ENCODE measurements around the gene RIMS1.

GRCh38 chr6:72416744-72417465 lies 530.6 kb downstream of the RIMS1 start:
- TF ChIP-seq CTCF (IDR thresholded peaks at IDR 0.05; ENCODE audit: insufficient read depth, low read depth, low read length) = no peak
- no peak for TF ChIP-seq EZH2 (IDR thresholded peaks at IDR 0.05; ENCODE audit: insufficient read depth, low read length)

All from astrocyte (in vitro differentiated cells and primary cell).